ENCODE results near the gene MS4A2.
A peak's percentile ranks its signal among the peaks of the same experiment; 100 is the strongest.
"Not testable (repeated sequence)": the region's sequence is repeated elsewhere in the genome, so short reads cannot be mapped to it uniquely, and the experiment has no call there.

MS4A2 gene

DNA sequence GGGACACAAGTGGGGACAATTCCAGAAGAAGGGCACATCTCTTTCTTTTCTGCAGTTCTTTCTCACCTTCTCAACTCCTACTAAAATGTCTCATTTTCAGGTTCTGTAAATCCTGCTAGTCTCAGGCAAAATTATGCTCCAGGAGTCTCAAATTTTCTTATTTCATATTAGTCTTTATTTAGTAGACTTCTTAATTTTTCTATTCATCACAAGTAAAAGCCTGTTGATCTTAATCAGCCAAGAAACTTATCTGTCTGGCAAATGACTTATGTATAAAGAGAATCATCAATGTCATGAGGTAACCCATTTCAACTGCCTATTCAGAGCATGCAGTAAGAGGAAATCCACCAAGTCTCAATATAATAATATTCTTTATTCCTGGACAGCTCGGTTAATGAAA is at the start of gene MS4A2:
Gene MS4A2 (plus strand): TSS at position 301 of the 400 bp plus-strand sequence. CDS start 102 bp downstream, outside the sequence.
- no peak for DNase-seq (ENCODE audit: low spot score)

DNA sequence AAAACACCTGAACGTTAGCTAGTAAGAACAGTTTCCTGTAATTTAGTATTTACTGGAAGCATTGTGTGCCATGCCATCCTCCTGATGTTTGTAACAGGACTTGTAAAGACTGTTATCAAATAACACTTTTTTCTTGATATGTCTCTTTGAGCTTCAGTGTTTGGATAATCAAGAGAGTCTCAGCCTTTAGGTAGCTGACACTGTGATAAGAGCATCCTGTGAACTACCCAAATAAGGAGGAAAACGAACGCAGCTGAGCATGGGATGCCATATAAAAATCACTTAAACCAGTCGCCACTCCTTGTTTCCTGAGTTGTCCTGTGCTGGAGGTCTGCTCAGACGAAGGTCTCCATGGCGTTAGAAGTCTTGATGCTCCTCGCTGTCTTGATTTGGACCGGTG is 48.4 kb upstream of the MS4A2 start, which contains the start of gene OOSP2:
Gene OOSP2 (plus strand): TSS at position 301 of the 400 bp plus-strand sequence. CDS start 51 bp downstream, at position 352.
- no peak for DNase-seq (ENCODE audit: low spot score)

DNA sequence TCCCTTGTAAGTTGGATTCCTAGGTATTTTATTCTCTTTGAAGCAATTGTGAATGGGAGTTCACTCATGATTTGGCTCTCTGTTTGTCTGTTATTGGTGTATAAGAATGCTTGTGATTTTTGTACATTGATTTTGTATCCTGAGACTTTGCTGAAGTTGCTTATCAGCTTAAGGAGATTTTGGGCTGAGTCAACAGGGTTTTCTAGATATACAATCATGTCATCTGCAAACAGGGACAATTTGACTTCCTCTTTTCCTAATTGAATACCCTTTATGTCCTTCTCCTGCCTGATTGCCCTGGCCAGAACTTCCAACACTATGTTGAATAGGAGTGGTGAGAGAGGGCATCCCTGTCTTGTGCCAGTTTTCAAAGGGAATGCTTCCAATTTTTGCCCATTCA is 38.0 kb upstream of the MS4A2 start:
- DNase-seq (ENCODE audit: low spot score), result not testable (repeated sequence)

DNA sequence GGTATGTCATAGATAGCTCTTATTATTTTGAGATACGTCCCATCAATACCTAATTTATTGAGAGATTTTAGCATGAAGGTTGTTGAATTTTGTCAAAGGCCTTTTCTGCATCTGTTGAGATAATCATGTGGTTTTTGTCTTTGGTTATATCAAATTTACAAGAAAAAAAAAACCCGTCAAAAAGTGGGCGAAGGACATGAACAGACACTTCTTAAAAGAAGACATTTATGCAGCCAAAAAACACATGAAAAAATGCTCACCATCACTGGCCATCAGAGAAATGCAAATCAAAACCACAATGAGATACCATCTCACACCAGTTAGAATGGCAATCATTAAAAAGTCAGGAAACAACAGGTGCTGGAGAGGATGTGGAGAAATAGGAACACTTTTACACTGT is 37.6 kb upstream of the MS4A2 start:
- DNase-seq (ENCODE audit: low spot score), result not testable (repeated sequence)

DNA sequence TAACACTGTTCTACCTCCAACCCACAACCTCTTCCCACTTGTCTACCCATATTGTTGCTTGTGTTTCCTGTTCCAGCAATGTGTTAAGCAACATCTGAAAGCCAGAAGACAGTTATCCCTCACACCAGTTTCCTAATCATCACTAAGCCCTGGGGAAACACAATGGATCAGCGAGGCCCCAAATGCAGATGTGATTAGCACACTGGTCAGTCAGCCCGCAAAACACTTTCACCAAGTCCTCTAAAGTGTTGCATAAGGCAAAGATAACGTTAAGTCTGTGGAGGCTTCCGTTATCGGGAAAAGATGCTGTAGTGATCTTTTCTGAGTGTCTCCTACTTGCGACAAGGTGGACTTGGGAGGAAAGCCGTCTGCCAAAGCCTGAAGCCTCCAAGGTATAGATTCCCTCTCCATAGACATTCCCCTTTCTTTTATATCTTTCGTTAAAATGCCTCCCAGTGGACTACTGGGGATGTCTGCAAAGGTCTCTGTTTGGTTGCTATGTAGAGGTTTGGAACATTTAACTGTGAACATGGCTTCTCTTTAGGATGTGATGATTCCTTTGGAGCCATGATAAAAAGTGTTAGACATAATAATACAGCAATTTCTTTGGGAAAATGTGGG is 32.0 kb upstream of the MS4A2 start, which contains the start of gene MS4A3:
Gene MS4A3 (plus strand): TSS at position 317 of the 621 bp plus-strand sequence. CDS start 4,496 bp downstream, outside the sequence.
- no peak for DNase-seq (ENCODE audit: low spot score)

DNA sequence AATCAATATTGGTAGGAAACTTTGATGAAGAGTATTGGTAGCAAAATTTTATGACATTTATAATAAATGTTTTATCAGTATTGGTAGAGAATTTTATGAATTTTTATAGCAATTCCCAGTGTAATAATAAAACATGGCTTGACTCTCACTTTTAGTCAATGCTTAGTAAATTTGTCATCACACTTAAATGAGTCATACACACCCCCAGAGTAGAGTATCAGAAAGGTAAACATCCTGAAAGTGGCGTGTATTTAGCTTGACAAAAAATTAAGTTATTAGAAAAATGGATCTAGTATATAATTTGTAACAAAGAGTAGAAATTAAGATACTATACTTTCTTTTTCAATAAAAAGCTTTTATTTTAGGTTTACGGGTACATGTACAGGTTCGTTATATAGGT is 29.4 kb upstream of the MS4A2 start:
- DNase-seq (ENCODE audit: low spot score), result peak; percentile 11

DNA sequence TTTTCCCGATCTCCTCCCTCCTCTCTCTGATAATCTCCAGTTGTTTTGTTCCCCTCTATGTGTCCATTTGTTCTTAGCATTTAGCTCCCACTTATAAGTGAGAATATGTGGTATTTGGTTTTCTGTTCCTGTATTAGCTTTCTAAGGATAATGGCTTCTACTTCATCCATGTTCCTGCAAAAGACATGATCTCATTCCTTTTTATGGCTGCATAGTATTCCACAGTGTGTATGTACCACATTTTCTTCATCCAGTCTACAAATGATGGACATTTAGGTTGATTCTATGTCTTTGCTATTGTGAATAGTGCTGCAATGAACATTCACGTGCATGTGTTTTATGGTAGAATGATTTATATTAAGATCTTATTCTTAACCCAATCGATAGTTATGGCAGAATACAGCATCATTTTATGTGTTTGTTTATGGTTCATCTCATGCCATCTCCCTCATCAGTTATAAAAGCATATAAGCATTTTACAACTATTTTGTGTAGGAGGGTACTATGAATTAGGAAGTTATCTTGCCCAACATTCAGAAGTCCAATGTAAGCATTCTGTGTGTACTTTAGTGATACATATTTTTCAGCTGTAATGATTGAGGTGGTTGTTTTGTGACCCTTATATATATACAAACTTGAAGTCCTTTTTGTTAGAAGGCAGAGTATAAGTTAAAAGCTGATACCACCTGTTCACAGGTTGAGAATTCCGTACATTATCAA is 28.8 kb upstream of the MS4A2 start:
- DNase-seq (ENCODE audit: low spot score), result no peak

DNA sequence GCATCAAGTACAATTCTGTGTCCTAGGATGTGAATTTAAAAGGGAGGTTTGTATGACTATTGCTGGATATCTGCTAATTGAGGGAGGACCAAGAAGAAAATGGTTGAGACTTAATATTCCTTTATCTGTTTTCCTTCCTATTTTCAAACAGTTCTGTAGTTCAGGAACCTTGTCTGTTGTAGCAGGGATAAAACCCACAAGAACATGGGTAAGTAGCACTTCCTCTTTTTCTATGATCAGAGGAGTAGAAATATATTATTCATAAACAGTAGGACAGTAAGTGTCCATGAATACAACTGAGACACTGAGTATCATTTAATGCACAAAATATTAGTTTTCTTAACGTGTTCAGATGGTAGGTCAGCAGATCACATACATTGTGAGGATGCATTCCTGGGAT is 24.4 kb upstream of the MS4A2 start:
- no peak for DNase-seq (ENCODE audit: low spot score)

DNA sequence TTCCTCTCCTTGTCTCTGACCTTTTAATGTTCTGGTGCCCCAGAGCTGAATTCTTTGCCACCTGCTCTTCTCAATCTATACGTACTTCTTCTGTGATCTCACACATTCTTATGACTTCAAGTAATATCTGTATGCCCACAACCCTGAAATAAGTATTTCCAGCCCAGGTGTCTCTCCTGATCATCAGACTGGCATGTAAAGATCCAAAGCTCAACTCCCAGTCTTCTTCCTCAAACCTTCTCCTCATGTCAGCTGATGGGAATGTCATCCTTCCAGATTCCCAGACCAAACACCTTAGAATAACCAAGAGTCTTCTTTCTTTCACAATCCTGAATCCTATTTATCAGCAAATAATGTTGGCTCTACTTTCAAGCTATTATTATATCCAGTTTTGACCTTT is 22.7 kb upstream of the MS4A2 start:
- DNase-seq (ENCODE audit: low spot score), result no peak

DNA sequence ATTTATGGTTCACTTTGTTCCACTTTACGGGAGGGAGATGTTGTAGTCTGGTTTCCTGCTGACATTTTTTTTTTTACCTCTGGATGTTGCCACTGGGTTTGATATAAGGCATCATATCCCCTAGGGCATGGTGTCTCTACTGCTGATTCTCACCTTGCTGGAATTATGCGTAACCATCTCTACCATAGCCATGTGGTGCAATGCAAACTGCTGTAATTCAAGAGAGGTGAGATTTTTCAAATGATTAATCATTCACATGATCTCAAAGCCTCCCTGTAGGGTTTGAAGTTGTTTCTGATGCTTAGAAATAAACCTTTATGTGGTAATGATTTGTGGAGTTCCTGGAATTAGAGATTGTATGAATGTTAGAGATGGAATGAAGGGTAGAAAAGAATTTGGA is 19.0 kb upstream of the MS4A2 start:
- DNase-seq (ENCODE audit: low spot score), result peak; percentile 35

DNA sequence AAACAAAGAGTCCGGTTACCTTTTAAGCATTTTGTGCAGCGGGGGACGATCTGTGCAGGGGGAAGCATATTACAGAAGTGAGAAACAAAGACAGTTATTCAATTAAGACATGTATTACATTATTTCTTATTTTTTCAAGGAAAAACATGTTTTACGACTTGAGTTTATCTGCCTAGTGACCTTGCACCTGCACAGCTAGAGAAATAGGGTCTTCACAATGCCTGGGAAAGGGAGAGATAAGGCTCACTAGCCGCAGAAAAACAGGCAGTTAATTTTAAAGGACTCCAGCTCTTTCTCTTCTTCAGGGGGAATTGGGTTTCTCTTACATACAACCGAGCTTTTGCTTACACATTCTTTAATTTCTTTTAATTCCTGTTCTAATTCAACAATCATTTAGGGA is 16.8 kb upstream of the MS4A2 start:
- not testable (repeated sequence) for DNase-seq (ENCODE audit: low spot score)

DNA sequence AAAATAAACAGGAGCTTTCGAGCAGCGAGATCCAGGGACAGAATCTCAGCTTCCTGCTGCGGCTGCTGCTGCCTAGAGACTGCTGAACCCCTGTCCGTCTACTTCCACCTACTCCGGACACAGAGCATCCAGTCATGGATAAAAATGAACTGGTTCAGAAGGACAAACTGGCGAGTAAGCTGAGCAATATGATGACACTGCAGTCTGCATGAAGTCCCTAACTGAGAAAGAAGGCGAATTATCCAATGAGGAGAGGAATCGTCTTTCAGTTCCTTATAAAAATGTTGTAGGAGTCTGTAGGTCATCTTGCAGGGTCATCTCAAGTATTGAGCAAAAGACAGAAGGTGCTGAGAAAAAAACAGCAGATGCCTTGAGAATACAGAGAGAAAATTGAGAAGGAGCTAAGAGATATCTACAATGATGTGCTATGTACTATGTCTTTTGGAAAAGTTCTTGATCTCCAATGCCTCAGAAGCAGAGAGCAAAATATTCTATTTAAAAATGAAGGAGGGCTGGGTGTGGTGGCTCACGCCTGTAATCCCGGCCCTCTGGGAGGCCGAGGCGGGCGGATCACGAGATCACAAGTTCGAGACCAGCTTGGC is 11.1 kb upstream of the MS4A2 start:
- DNase-seq (ENCODE audit: low spot score), result no peak

DNA sequence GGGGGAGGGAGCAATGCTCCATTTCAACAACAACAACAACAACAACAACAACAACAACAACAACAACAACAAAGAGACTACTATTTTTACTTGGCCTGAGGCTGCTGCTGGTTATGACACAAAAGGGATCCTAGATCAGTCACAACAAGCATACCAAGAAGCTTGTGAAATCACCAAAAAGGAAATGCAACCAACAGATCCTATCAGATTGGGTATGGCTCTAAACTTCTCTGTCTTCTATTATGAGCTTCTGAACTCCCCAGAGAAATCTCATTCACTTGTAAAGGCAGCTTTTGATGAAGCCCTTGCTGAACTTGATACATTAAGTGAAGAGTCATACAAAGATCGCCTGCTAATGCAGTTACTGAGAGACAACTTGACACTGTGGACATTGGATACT is 10.5 kb upstream of the MS4A2 start:
- DNase-seq (ENCODE audit: low spot score), result no peak

DNA sequence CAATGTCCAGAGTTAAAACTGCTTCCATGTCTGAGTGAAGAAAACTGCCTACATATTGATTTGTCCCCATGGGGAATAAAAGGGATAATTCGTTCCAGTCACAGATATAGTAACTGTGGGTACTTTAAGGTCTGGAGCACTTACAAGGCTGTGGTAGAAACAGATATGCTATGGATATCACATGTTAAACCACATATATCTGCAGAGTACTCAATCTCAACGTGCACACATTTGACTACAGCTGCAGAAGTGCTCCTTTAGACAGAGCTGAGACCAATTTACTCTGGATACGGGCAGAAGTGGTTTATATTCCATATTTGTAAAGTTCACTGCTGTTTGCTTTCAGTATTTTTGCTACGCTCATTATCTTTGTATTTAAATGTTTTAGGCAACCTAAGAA is 9.7 kb upstream of the MS4A2 start:
- no peak for DNase-seq (ENCODE audit: low spot score)

DNA sequence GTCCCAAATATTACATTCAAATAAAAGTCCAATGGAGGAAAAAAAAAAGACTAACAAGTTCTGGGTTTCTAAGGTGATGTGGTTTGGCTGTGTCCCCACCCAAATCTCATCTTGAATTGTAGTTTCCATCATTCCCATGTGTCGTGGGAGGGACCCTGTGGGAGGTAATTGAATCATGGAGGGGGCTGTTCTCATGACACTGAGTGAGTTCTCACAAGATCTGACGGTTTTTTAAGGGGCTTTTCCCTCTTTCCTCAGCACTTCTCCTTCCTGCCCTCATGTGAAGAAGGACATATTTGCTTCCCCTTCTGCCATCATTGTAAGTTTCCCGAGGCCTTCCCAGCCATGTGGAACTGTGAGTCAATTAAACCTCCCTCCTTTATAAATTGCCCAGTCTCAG is 7.9 kb upstream of the MS4A2 start:
- no peak for DNase-seq (ENCODE audit: low spot score)

DNA sequence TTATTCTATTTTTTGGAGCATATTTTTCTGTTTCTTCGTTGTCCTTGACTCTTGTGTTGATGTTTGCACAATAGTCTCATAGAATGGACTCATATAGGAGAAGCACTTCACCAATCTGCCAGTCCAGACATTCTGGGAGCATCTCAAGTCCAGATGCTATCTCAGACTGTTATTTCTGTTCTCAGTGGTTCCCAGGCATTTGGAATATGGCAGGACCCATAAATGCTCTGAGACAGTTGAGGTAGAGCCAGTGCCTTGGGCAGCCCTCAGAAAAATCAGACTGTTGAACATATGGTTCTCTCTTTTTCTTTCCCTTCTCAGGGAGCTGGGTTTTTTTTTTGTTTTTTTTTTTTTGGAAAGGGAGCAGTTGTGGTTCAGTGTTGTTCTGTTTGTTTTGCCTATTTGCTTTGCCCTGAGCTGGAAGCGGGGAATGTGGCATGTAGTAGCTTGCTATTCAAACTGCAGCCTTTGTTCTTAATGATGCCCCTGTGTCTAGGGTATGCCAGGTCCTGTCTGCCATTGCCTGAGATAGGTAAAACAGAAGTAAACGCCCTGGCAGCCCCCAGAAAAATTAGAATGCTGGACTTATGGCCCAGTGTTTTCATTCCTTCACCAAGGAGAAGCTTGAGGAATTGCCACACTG is 3.7 kb upstream of the MS4A2 start:
- DNase-seq (ENCODE audit: low spot score), result no peak

DNA sequence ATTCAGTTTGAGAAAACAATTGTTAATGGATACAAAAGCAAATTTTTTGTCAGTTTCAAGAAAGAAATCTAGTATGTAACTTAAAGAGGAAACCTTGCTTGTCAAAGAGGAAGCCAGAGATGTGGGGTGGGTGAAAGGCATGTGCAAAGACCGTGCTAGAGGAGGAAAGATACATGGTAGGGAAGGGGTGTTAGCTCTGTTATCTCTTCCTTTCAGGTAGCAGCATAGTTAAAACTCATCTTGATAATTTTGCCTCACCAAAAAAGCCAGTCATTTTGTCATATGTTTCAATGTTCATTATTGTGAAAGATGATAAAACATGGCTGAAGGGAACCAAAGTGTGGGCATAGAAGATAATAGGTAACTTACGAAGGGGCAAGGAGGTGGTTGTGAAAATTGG is 2.6 kb upstream of the MS4A2 start:
- DNase-seq (ENCODE audit: low spot score), result no peak

DNA sequence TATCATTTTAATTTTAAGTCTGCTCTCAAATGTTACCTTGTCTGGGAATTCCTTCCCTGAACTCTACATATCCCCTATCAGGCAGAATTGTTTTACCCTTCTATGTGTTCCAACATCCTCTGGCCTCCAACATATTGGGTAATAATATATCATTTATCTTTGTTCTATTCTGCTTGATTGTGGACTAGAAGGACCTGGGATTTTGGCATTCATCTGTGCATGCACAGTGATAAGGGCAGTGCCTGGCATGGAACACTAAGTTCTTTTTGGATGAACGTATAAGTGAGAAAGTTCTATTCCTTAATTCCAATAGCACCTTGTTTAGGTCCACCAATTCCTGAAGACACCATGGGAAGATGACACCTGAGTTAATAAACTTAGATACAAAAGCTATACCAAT is 1.2 kb upstream of the MS4A2 start:
- no peak for DNase-seq (ENCODE audit: low spot score)

DNA sequence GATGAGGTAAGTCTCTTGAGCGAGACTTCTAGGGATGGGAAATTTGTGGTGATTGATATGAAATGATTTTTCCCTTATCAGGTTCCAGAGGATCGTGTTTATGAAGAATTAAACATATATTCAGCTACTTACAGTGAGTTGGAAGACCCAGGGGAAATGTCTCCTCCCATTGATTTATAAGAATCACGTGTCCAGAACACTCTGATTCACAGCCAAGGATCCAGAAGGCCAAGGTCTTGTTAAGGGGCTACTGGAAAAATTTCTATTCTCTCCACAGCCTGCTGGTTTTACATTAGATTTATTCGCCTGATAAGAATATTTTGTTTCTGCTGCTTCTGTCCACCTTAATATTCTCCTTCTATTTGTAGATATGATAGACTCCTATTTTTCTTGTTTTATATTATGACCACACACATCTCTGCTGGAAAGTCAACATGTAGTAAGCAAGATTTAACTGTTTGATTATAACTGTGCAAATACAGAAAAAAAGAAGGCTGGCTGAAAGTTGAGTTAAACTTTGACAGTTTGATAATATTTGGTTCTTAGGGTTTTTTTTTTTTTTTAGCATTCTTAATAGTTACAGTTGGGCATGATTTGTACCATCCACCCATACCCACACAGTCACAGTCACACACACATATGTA is 7.1 kb downstream of the MS4A2 start:
- no peak for DNase-seq (ENCODE audit: low spot score)

DNA sequence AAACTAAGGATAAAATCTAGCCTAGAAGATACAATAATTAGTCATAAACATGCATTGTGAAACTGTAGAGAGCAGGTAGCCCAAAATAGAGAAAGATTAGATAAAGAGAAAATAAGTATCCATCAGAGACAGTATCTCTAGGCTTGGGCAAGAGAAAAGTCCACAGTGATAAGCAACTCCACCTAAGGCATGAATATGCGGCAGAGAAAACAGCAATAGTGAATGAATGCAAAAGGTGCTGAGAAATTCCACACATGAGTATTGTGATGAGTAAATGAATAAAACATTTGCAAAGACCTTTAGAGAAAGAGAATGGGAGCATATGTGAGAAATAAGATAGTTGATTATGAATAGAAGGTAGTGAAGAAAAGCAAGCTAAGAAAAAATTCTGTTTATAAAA is 8.7 kb downstream of the MS4A2 start:
- DNase-seq (ENCODE audit: low spot score), result no peak

DNA sequence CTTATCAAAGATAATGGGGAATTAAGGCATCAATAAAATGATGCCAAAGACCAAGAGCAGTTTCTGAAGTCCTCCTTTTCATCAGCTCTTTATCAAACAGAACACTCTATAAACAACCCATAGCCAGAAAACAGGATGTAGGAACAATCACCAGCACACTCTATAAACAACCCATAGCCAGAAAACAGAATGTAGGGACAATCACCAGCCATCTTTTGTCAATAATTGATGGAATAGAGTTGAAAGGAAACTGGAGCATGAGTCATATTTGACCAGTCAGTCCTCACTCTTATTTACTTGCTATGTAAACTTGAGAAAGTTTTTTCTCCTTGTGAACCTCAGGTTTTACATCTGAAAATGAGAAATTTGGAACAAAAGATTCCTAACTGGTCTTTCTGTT is 10.0 kb downstream of the MS4A2 start:
- DNase-seq (ENCODE audit: low spot score), result peak; percentile 79

DNA sequence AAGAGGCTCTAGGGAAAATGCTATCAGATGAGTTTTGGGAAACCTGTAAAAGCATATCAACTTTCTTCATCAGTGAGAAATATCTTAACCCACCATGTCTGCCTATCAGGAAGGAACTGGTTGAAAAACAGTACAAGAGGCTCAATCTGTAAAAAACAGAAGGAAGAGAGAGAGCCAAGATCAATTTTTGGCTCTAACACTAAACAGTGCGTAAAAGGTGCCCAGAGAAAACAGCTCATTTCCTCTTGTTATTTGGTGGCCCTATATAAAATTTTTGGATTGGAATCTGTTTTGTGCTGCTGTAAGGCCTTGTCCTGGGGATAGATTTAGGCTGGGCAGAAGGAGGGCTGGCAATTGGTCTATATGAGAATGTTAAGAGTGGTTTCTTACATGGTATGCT is 12.1 kb downstream of the MS4A2 start:
- no peak for DNase-seq (ENCODE audit: low spot score)

Measured in kidney tubule cell (primary cell).